Stimulated activated CD4-positive, alpha-beta T cell treated with anti-CD3 and anti-CD28 coated beads, Interleukin-12 subunit alpha, Interleukin-12 subunit beta, amount 100 ng/mL, for 4 hours (primary cell): ENCODE data around the gene HCFC2.

Source experiments
- DNase-seq: peaks from one replicate; pipeline ENCODE4 v3.0.0-alpha.2; 2020

The HCFC2 gene

DNA sequence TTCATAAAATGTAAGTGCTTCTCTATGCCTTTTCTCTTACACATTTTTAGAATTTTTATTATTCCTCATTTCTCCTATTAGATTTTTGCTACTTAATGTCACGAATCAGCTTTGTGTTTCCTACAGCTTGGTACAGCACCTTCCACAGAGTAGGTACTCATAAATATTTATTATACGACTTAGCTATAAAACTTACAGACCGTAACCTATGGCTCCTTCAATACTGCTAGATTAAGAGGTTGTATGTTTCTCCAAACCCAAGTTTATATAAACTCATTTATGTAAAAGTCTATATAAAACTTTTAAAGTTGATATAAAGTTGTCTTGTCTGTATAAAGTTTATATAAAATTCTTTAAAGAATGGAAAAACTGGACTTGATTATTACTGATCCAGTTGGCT is 62.2 kb downstream of the HCFC2 start:
- no peak for DNase-seq

DNA sequence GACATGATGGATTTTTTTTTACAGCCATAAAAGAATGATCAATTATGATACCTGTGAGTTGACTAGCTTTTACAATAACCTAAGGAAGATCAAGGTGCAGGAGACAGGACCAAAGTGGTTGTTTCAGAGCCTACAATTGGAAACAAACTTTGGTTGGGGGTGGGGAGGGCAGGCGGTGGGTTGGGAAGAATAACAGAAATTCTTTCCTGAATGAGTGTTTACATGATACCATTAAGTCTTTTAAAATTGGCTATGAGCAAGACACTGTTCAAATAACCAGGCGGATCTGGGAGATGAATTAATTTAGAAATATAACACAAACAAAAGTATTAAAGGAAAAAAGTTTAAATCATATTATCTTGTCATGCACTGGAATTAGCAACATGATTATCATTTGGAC is 66.4 kb downstream of the HCFC2 start:
- no peak for DNase-seq

DNA sequence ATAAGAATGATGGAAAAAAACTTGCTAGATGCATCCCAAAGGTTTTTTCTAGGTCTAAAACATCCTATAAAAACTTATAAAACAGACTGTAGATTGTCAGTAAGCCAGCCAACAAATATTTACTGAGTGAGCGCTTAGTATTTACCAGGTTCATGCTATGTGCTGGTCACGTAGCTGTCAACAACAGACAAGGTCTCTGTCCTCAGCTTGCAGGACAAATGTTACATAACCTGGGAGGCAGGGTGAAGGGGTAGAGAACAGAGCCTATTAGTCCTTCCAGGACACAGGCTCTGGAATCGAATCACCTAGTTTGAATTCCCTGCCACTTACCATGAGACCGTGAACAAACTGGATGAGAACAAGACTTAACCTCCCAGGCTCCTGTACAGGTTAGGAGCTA is 67.3 kb downstream of the HCFC2 start:
- no peak for DNase-seq

DNA sequence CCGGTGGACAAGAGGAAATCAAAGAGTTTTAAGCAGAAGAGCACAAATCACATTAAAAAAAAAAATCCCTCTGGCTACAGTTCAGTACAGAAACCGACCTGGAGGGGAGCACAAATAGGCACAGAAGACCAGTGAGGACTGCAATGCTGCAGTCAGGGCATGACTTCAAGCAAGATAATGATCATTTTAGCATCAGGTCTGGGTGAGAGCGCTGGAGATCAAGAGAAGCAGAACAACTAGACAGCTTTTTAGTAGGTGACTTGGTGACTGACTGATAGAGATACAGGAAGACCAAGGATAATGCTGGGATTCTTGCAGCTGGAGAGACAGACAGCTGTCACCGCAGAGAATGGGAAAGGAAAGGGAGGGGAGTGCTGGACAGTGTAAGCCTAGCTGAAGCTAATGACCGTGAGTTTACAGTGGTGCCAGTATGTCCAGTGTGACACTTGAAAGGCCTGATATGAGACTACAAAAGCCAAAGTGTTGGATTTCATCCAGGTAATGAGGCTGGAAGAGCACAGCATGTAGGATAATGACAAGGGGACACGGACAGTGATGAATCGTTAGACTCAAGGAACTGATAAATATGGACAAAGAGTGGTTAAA is 68.1 kb downstream of the HCFC2 start:
- DNase-seq = no peak

DNA sequence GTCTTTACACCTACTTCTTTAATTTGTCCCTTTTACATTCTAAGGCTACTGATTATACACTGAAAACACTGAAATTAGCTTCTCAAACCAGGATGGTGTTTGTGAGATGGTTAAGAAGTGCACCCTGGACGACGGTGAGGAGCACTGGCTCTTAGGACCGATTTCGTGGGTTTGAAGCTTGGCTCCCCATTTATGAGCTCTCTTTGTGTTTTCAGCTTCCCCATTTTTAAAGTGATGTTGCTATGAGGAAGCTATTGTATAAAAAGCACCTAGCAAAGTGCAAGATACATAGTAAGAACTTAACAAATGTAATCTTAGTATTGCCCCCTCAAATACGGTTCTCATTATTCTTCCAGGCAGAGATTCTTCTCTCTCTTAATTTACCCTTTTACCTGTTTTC is 69.0 kb downstream of the HCFC2 start:
- DNase-seq = no peak

DNA sequence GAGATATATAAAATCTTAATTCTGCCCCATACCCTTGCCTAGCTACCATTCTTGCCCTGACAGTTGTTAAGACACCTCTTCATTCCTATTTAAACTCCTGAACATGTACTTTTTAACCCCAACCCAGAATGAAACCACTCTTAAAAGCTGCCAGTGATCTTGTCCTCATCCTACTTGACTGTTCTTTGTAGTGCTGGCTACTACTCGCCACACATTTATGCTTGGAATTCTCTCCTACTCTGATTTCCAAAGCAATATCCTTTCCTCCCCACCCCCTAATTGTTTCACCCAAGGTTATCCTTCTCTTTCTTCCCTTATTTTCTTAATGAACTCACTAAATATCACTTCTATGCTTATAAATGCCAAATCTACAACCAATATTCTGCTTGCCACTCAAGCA is 69.5 kb downstream of the HCFC2 start:
- DNase-seq = no peak

DNA sequence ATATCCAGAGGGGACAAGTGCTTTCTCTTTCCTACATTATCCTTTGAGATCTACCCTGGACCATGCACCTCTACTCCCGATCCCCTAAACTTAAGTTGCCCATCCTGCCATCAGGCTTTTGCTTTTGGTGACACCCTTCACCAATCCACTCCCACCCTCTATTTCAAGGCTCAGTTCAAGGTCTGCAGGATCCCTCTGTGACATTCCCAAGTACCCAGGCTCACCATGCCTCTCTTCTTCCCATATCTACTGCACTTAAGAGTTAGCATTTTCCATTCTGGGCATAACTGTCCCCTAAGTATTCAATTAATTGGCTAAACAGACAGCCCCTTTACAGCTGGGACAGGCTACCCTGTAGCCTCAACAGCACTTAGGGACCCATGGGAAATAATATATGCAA is 70.6 kb downstream of the HCFC2 start:
- DNase-seq = no peak

DNA sequence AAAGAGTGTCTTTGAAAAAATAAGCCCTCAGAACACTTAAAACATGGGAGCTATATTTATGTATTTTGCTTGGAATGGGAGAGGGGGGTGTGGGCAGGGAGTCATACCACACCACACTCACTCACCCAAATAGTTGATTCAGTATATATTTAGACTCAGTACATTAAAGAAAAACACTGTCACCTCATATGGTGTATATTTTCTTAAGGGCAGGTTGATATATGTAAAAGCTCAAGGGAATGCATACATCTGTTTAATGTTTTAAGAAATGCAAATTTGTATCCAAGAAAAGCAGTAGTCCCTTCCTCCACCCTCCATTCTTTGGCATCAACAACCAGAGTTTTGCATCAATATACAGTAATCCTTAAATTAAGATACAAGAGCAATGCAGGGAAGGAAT is 72.2 kb downstream of the HCFC2 start:
- no peak for DNase-seq

DNA sequence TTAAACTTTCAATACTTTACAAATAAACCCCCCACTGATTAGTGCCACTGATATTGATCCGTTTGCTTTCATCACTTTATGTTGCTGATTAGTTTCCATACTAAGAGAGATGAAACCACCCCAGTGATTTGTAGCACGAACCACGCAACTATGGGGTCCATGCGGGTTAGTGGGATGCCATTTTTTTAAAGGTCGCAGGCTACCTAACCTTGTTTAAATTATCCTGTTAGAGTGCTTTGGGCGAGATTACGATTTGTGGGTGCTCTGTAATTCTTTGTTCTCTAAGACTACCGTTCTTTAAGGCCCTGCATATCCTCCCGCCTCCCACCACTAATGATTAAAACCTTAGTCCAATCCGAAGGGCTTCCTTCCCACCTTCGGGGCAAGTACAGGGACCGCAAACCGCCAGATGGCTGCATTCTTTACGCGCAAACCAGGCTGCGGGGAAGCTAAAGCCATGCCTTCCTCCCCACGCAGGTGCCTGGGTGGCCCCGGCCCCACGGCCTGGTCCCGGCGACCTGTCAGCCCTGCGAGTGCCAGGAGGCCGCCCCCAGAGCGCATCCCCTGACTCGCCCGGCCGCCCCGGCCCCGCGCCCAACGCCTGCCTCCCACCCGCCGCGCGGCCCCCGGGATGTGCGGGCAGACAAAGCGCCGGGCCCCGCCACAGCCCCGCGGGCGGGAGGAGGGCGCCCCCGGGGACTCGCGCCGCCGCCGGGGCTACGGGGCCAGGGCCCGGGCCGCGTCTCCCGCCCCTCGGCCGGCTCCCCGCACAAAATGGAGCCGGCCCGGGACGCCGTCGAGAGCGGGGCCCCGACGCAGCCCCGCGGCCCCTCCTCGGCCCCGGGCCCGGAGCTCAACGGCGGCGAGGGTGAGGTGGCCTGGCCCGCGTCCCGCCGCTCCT is 72.9 kb downstream of the HCFC2 start:
- DNase-seq = peak; percentile 38

DNA sequence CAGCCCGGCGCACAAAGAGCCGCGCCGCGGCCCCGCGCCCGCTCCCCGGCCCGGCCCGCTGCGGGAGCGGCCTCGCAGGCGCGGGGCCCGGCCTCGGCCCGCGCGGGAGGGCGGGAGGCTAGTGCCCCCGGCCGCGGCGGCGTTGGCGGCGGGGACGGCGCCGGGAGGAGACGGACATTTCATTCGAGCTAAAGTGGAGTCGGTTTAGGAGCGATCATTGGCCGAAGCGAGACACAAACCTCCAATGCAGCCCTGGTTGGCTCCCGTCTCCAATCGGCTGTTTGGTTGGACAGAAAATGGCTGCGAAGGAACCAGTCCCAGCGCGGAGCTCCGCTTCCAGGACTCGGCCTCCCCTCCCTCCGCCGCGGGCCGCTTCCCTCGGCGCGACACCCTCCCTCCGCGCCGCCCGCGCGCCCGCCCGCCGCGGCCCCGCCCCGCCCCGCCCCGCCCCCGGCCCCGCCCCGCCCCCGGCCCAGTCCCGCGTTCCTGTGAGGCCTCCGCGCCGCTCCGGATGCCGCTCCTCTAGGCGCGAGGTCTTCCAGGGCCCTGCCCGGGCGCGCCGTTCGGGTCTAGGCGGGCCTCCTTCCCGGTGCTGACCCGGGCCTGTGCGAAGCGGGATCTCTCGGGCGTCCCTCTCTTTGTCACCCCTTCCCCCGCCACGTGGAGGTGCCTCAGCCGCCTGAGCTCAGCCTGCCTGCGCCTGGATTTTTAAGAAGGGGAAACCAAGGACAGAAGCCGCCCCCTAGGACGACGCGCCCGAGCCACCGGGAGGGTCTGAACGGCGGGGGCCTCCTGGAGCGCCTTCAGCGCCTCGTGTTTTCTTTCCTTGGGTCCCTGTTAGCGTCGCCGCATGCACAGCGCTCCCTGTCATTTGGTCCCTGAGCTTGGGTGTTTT is 73.8 kb downstream of the HCFC2 start, which contains the start of gene NFYB:
Gene NFYB (minus strand): TSS at position 309 of the 895 bp plus-strand sequence. CDS start 2,757 bp downstream, outside the sequence.
- DNase-seq = peak; percentile 83

DNA sequence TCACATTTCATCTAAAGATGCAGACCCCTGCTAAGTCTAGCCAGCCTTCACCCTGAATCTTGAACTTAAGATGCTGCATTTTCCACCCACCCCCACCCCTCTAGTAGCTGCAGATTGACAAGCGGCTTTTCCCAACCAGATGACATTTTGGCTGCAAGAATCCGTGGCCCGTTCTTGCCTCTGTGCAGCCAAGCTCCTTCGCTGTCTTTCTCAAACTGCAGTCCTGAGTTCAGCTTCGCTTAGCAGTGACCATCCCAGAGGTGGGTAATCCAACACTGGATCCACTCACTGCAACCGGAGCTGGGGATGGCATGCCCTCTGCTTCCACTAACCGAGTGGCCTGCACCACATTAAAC is 74.4 kb downstream of the HCFC2 start:
- DNase-seq = peak; percentile 3

DNA sequence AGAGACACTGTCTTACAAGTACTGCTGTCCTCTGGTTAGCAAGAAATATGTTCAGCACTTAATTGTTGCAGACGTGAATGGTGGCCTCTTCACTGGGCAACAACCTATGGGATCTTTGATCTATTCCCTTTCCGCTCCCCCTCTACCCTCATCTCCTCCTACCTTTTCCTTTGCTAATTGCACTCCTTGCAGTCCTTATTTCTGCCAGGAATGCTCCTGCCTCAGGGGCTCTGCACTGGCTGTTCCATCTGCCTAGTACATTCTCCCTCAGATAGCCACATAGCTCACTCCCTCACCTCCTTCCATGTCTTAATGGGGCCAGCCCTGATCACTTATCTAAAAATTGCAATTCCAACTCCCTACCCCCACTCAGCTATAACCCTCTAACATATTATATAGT is 78.2 kb downstream of the HCFC2 start:
- DNase-seq = no peak

DNA sequence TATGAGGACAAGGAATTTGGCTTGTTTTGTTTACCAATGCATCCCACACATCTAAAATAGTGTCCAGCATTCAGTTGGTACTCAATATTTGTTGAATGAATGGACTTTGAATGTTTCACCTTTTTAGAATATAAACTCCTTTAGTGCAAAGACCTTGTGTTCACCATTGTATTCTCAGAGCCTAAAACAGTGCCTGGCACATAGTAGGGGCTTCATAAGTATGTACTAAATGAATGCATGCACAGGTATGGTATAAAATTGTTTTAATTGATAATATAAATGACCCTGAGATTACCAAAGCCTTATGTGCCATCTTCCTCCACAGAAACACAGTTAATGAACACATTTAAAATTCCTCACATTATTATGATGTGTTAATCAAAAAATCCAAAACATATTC is 78.7 kb downstream of the HCFC2 start:
- DNase-seq = no peak

DNA sequence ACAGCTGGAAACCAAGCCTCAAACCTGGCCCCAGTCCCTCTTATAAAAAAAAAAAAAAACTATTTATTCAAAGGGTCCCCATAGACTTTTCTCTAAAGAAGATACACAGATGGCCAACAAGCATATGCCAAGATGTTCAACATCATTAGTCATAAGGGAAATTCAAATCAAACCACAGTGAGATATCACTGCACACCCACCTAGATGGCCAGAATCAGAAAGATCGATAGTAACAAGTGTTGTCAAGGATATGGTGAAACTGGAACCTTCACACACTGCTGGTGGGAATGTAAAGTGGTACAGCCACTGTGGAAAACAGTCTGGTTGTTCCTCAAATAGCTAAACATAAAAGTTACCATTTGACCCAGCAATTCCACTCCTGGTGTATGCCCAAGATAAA is 79.6 kb downstream of the HCFC2 start:
- DNase-seq = no peak

DNA sequence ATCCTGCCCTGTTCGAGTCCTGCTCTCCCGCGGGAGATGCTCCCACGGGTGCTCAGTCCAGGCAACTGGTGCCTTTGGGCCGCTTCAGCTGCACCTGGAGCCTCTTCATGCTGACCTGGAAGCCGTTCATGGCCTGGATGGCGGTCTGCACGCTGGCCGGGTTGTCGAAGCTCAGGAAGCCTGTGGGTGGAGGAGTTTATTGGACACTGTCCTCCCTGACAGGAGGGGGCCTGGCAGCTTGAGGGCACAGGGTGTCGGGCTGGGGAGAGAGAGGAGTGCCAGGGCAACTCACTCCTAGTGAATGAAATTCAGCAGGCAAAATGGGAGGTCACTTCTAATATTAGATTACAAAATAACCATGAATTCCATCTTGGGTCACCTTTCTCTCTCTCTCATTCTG is 83.0 kb downstream of the HCFC2 start:
- no peak for DNase-seq

DNA sequence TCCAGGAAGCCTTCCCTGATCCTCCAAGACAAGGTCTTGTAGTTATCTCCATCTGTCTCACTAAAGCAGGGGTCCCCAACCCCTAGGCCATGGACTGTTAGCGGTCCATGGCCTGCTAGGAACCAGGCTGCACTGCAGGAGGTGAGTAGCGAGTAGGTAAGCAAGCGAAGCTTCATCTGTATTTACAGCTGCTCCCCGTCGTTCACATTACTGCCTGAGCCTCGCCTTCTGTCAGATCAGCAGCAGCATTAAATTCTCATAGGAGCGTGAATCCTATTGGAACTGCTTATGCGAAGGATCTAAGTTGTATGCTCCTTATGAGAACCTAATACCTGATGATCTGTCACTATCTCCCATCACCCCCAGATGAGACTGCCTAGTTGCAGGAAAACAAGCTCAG is 86.1 kb downstream of the HCFC2 start:
- no peak for DNase-seq

DNA sequence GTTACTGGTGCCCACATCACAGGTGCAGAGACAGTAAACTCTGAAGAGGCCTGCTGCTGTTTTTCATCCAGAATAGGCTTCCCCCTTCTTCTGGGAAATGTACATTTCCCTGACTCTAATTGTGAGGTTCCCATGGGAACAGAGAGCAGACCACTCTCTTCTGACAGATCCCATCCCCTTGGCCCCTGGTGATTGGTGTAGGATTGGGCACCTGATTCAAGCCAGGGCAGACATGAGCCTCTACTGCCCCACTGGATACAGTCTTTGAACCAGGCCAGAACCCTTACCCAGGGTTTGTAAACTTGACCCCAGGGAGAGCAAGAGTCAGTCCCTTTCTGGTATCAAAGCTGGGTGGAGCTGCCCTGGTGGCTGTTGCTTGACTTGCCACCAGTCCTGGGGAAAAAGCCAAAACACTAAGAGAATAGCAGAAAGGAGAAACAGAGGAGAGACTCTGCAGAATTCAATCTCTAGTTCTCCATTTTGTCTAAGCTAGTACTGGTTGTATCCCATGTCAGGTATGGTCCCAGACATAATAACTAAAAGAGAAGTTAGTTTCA is 88.4 kb downstream of the HCFC2 start:
- DNase-seq = no peak

DNA sequence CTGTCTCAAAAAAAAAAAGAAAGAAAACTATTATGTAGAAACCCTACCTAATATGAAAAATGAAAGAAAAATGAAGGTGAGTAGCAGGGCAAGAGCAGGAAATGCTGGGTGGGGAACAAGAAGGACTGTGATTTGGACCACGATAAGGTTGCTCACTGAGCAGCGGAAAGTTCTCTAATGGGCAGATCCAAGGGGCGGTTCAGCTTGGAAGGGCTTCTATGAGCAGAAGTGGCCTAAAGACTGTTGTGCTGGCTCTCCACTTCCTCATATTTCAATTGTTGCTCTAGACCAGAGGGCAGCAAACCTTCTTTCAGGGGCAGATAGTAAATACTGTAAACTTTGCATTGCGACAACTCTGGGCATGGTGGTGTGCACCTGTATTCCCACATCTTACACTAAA is 90.0 kb downstream of the HCFC2 start:
- DNase-seq = no peak

DNA sequence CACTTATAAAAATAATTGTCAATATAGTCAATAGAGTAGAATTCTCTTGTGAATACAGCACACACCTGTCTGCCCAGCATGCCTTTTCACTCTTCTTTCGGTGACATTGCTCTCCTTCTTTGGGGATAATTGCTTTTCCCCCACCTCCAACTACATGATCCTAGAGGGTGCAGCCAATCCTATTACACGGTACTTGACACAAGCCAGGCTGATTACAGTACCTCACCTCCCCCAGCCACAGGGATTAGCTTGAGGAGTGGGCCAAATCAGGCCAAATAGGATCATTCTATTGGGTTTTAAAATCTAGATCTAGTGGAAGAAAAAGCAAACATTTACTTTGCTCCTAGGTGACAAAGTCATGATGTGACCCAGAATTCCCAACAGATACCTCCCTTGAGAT is 90.5 kb downstream of the HCFC2 start:
- DNase-seq = no peak
